Activated naive CD4-positive, alpha-beta T cell treated with anti-CD3 and anti-CD28 coated beads, Interleukin-2, amount 50 U/mL, for 16 hours (primary cell): ENCODE measurements around the gene TACO1.
A peak's percentile ranks its signal among the peaks of the same experiment; 100 is the strongest.

Experiments
- DNase-seq: peaks from one replicate; pipeline ENCODE4 v3.0.0-alpha.2; 2020

The TACO1 gene

GRCh38 chr17:63600569-63601438 is at the start of gene TACO1:
Gene TACO1 (plus strand): TSS chr17:63600895. CDS start chr17:63601084, 189 bp downstream.
- DNase-seq = peak; percentile 78

GRCh38 chr17:63552211-63552610 is 48.5 kb upstream of the TACO1 start:
- DNase-seq = no peak

GRCh38 chr17:63555500-63556156 is 45.1 kb upstream of the TACO1 start:
- DNase-seq = no peak

GRCh38 chr17:63557416-63557815 is 43.3 kb upstream of the TACO1 start:
- DNase-seq = no peak

GRCh38 chr17:63558441-63558840 is 42.3 kb upstream of the TACO1 start:
- no peak for DNase-seq

- no peak for DNase-seq
Measured at GRCh38 chr17:63561819-63562218, 38.9 kb upstream of the TACO1 start.

GRCh38 chr17:63563339-63563738 is 37.4 kb upstream of the TACO1 start:
- DNase-seq = no peak

- DNase-seq = no peak
Measured at GRCh38 chr17:63564562-63564961, 36.1 kb upstream of the TACO1 start.

- DNase-seq = no peak
Measured at GRCh38 chr17:63567229-63567628, 33.5 kb upstream of the TACO1 start.

GRCh38 chr17:63568563-63568962 is 32.1 kb upstream of the TACO1 start:
- DNase-seq = no peak

GRCh38 chr17:63571632-63572310 is 28.9 kb upstream of the TACO1 start:
- DNase-seq = no peak

GRCh38 chr17:63573634-63574033 is 27.1 kb upstream of the TACO1 start:
- no peak for DNase-seq

- no peak for DNase-seq
Measured at GRCh38 chr17:63578027-63578768, 22.5 kb upstream of the TACO1 start.

- no peak for DNase-seq
Measured at GRCh38 chr17:63578769-63579111, 22.0 kb upstream of the TACO1 start.

GRCh38 chr17:63579633-63580032 is 21.1 kb upstream of the TACO1 start:
- DNase-seq = no peak

- no peak for DNase-seq
Measured at GRCh38 chr17:63587770-63588169, 12.9 kb upstream of the TACO1 start.

GRCh38 chr17:63588797-63589196 is 11.9 kb upstream of the TACO1 start:
- DNase-seq = no peak

- no peak for DNase-seq
Measured at GRCh38 chr17:63589646-63590045, 11.0 kb upstream of the TACO1 start.

- DNase-seq = no peak
Measured at GRCh38 chr17:63592797-63593196, 7.9 kb upstream of the TACO1 start.

GRCh38 chr17:63595132-63595531 is 5.6 kb upstream of the TACO1 start:
- no peak for DNase-seq

- DNase-seq = no peak
Measured at GRCh38 chr17:63596856-63597586, 3.7 kb upstream of the TACO1 start.

GRCh38 chr17:63598281-63598680 is 2.4 kb upstream of the TACO1 start:
- no peak for DNase-seq
